Mucosa of rectum (tissue), 2 donors: Measurements from ENCODE around the gene TMC5.
"Not testable (repeated sequence)": the region's sequence is repeated elsewhere in the genome, so short reads cannot be mapped to it uniquely, and the experiment has no call there.

Experiments used
- H3K27ac ChIP-seq, 2 donors: one replicate each; pipeline ENCODE4 v1.7.0; 2013; ENCODE audit warnings: inconsistent platforms in 2 of 2, low read depth in 2 of 2, low read length in 2 of 2
- H3K27me3 ChIP-seq, 2 donors: one replicate each; pipeline ENCODE4 v1.7.0; 2013; ENCODE audit warnings: low read length in 2 of 2; ENCODE audit not compliant: control insufficient read depth in 2 of 2, insufficient read depth in 2 of 2
- H3K36me3 ChIP-seq, 2 donors: one replicate each; pipeline ENCODE4 v1.7.0; 2013; ENCODE audit warnings: low read length in 2 of 2; ENCODE audit not compliant: control insufficient read depth in 2 of 2, insufficient read depth in 2 of 2
- H3K4me1 ChIP-seq, 2 donors: one replicate each; pipeline ENCODE4 v1.7.0; 2013; ENCODE audit warnings: low read length in 2 of 2, mild to moderate bottlenecking in 1 of 2; ENCODE audit not compliant: control insufficient read depth in 2 of 2, insufficient read depth in 2 of 2
- H3K4me3 ChIP-seq, 2 donors: one replicate each; pipeline ENCODE4 v1.7.0; 2013; ENCODE audit warnings: low read length in 2 of 2
- H3K9ac ChIP-seq, 2 donors: one replicate each; pipeline ENCODE4 v1.7.0; 2013; ENCODE audit warnings: low read length in 2 of 2, low read depth in 1 of 2, mild to moderate bottlenecking in 1 of 2
- H3K9me3 ChIP-seq, 2 donors: one replicate each; pipeline ENCODE4 v1.7.0; 2013; ENCODE audit warnings: low read length in 2 of 2; ENCODE audit not compliant: control insufficient read depth in 2 of 2
- donor health status: healthy.
- donor health status: Normal muscosa, but diverticular disease.

TMC5 gene

GRCh38 chr16:19417640-19418039 lies at the start of gene TMC5:
TSS of gene TMC5 (plus strand) at chr16:19417883. CDS start at chr16:19440039, 22,156 bp downstream.
- Histone ChIP-seq H3K27ac (peak within 1 kb of the TSS; percentile 87 to 90), H3K27me3 (no peaks in the 10 kb centered on the region), H3K4me3 (peak within 1 kb of the TSS; percentile 75), H3K9ac (peak within 1 kb of the TSS; percentile 68 to 80), H3K4me1 (peaks cover 19 to 34% of the 10 kb centered on the region in 2 donors), H3K9me3 (no peaks in the 10 kb centered on the region), H3K36me3 (peaks cover 0 to 3% of the 10 kb centered on the region in 2 donors)

- H3K27ac ChIP-seq, H3K4me1 ChIP-seq, H3K36me3 ChIP-seq, H3K9ac ChIP-seq, H3K27me3 ChIP-seq, H3K9me3 ChIP-seq, H3K4me3 ChIP-seq: not testable (repeated sequence)
These were observed 45.1 kb upstream of the TMC5 start for GRCh38 chr16:19372541-19372940.

- Histone ChIP-seq H3K9me3 (no peaks in the 10 kb centered on the region), H3K36me3 (peaks cover 0 to 4% of the 10 kb centered on the region in 2 donors), H3K27me3 (no peaks in the 10 kb centered on the region), H3K9ac (no peak overlapping the region), H3K4me3 (no peak overlapping the region), H3K27ac (no peak overlapping the region), H3K4me1 (no peaks in the 10 kb centered on the region)
These were observed 43.3 kb upstream of the TMC5 start for GRCh38 chr16:19374402-19374801.

- no peak overlapping the region for H3K4me3 ChIP-seq
- H3K9ac ChIP-seq, result no peak overlapping the region
- no peaks in the 10 kb centered on the region for H3K27me3 ChIP-seq
- no peaks in the 10 kb centered on the region for H3K4me1 ChIP-seq
- H3K36me3 ChIP-seq, result no peaks in the 10 kb centered on the region
- no peaks in the 10 kb centered on the region for H3K9me3 ChIP-seq
- H3K27ac ChIP-seq, result no peak overlapping the region
These were observed 42.0 kb upstream of the TMC5 start for GRCh38 chr16:19375561-19376158.

GRCh38 chr16:19377864-19378263 lies 39.8 kb upstream of the TMC5 start:
- Histone ChIP-seq H3K27me3 (no peaks in the 10 kb centered on the region), H3K4me3 (no peak overlapping the region), H3K36me3 (no peaks in the 10 kb centered on the region), H3K27ac (no peak overlapping the region), H3K4me1 (peaks cover 0 to under 1% of the 10 kb centered on the region in 2 donors), H3K9ac (no peak overlapping the region), H3K9me3 (no peaks in the 10 kb centered on the region)

- H3K36me3 ChIP-seq, result no peaks in the 10 kb centered on the region
- no peaks in the 10 kb centered on the region for H3K9me3 ChIP-seq
- no peak overlapping the region for H3K4me3 ChIP-seq
- no peak overlapping the region for H3K9ac ChIP-seq
- no peaks in the 10 kb centered on the region for H3K27me3 ChIP-seq
- no peak overlapping the region for H3K27ac ChIP-seq
- H3K4me1 ChIP-seq, result peaks cover 0 to 3% of the 10 kb centered on the region in 2 donors
These were observed 39.2 kb upstream of the TMC5 start for GRCh38 chr16:19378511-19378910.

- Histone ChIP-seq H3K9me3 (no peaks in the 10 kb centered on the region), H3K9ac (no peak overlapping the region), H3K4me3 (no peak overlapping the region), H3K36me3 (no peaks in the 10 kb centered on the region), H3K27ac (no peak overlapping the region), H3K27me3 (no peaks in the 10 kb centered on the region), H3K4me1 (peaks cover 0 to 3% of the 10 kb centered on the region in 2 donors)
These were observed 37.8 kb upstream of the TMC5 start for GRCh38 chr16:19379838-19380237.

- no peaks in the 10 kb centered on the region for H3K36me3 ChIP-seq
- H3K9ac ChIP-seq, result no peak overlapping the region
- H3K27me3 ChIP-seq, result no peaks in the 10 kb centered on the region
- no peaks in the 10 kb centered on the region for H3K9me3 ChIP-seq
- no peak overlapping the region for H3K27ac ChIP-seq
- H3K4me1 ChIP-seq, result peaks cover 0 to 3% of the 10 kb centered on the region in 2 donors
- H3K4me3 ChIP-seq, result no peak overlapping the region
These were observed 37.4 kb upstream of the TMC5 start for GRCh38 chr16:19380328-19380727.

- Histone ChIP-seq H3K9me3 (no peaks in the 10 kb centered on the region), H3K27ac (no peak overlapping the region), H3K9ac (no peak overlapping the region), H3K27me3 (no peaks in the 10 kb centered on the region), H3K36me3 (no peaks in the 10 kb centered on the region), H3K4me1 (peaks cover 0 to 3% of the 10 kb centered on the region in 2 donors), H3K4me3 (no peak overlapping the region)
These were observed 35.4 kb upstream of the TMC5 start for GRCh38 chr16:19382084-19382801.

- H3K27me3 ChIP-seq, result no peaks in the 10 kb centered on the region
- no peak overlapping the region for H3K27ac ChIP-seq
- no peaks in the 10 kb centered on the region for H3K9me3 ChIP-seq
- H3K4me1 ChIP-seq, result peaks cover 0 to 3% of the 10 kb centered on the region in 2 donors
- no peak overlapping the region for H3K9ac ChIP-seq
- H3K36me3 ChIP-seq, result no peaks in the 10 kb centered on the region
- no peak overlapping the region for H3K4me3 ChIP-seq
These were observed 34.5 kb upstream of the TMC5 start for GRCh38 chr16:19382887-19383816.
